GM23338 (cell line): ENCODE data around the gene NELL2. TPM values are rescaled to one million over a fixed set of nuclear protein-coding genes. Genes with fewer than 3 reads are reported as not detected.

ENCODE experiments used
- ATAC-seq: fragments of 200-7000 bp; cut with Tn5 transposase; 3 replicates; pipeline ENCODE4 v1.9.1; 2020
- DNase-seq: peaks from one replicate; pipeline ENCODE4 v3.0.0-alpha.2; 2015; ENCODE audit warnings: low spot score
- H2AFZ ChIP-seq: fragments of 200-600 bp; sonication (generic); 2 replicates; pipeline ENCODE4 v1.8.0; 2016; ENCODE audit warnings: antibody characterized with exemption, mild to moderate bottlenecking, moderate library complexity
- H3F3A ChIP-seq: fragments of 200-600 bp; sonication (generic); replicated peaks from 2 replicates; pipeline ENCODE4 v1.8.0; 2017; ENCODE audit warnings: antibody characterized with exemption, mixed run types, low read depth
- H3K27ac ChIP-seq: fragments of 200-600 bp; sonication (generic); 2 replicates; pipeline ENCODE4 v1.6.1; 2016; ENCODE audit warnings: low read depth
- H3K27me3 ChIP-seq: fragments of 200-600 bp; sonication (generic); 2 replicates; pipeline ENCODE4 v1.8.0; 2016; ENCODE audit warnings: mild to moderate bottlenecking, mixed run types, moderate library complexity; ENCODE audit not compliant: insufficient read depth
- H3K36me3 ChIP-seq: fragments of 200-600 bp; sonication (generic); 2 replicates; pipeline ENCODE4 v1.8.0; 2016; ENCODE audit warnings: mild to moderate bottlenecking; ENCODE audit not compliant: insufficient read depth
- H3K4me1 ChIP-seq: fragments of 200-600 bp; sonication (generic); 2 replicates; pipeline ENCODE4 v1.8.0; 2016; ENCODE audit warnings: mild to moderate bottlenecking, moderate library complexity; ENCODE audit not compliant: insufficient read depth
- H3K4me2 ChIP-seq: fragments of 200-600 bp; sonication (generic); 2 replicates; pipeline ENCODE4 v1.7.1; 2017; ENCODE audit warnings: mixed run types
- H3K4me3 ChIP-seq: fragments of 200-600 bp; sonication (generic); 2 replicates; pipeline ENCODE4 v1.6.1; 2016; ENCODE audit warnings: mixed run types
- H3K79me2 ChIP-seq: fragments of 200-600 bp; sonication (generic); replicated peaks from 2 replicates; pipeline ENCODE4 v1.8.0; 2017; ENCODE audit warnings: mild to moderate bottlenecking; ENCODE audit not compliant: insufficient read depth
- H3K9me2 ChIP-seq: fragments of 200-600 bp; sonication (generic); 2 replicates; pipeline ENCODE4 v1.8.0; 2017; ENCODE audit not compliant: insufficient read depth
- H4K20me1 ChIP-seq: fragments of 200-600 bp; sonication (generic); replicated peaks from 2 replicates; pipeline ENCODE4 v1.8.0; 2017; ENCODE audit warnings: mild to moderate bottlenecking; ENCODE audit not compliant: insufficient read depth
- H3K27ac Mint-ChIP-seq: 2 replicates; pipeline ENCODE4 v1.8.0; 2020; ENCODE audit warnings: inconsistent platforms, mild to moderate bottlenecking, moderate library complexity, mixed read lengths
- H3K27me3 Mint-ChIP-seq: 3 replicates; pipeline ENCODE4 v1.8.0; 2022; ENCODE audit warnings: low read depth, mild to moderate bottlenecking, moderate library complexity, mixed read lengths, inconsistent platforms; ENCODE audit not compliant: insufficient read depth, poor library complexity
- H3K36me3 Mint-ChIP-seq: 3 replicates; pipeline ENCODE4 v1.8.0; 2021; ENCODE audit warnings: low read depth, mild to moderate bottlenecking, inconsistent platforms, moderate library complexity, mixed read lengths
- H3K4me1 Mint-ChIP-seq: 3 replicates; pipeline ENCODE4 v1.8.0; 2020; ENCODE audit warnings: mild to moderate bottlenecking, inconsistent platforms, mixed read lengths
- H3K4me3 Mint-ChIP-seq: 3 replicates; pipeline ENCODE4 v1.8.0; 2021; ENCODE audit warnings: moderate library complexity, mild to moderate bottlenecking, inconsistent platforms, mixed read lengths
- H3K9me3 Mint-ChIP-seq: 3 replicates; pipeline ENCODE4 v1.8.0; 2020; ENCODE audit warnings: moderate library complexity, mild to moderate bottlenecking, inconsistent platforms, mixed read lengths
- CREB1 ChIP-seq: fragments of 250-450 bp; sonication (Bioruptor Pico); IDR thresholded peaks from 2 replicates; pipeline ENCODE4 v1.5.0; 2020; ENCODE audit warnings: low read depth, mild to moderate bottlenecking, moderate library complexity
- EZH2 ChIP-seq: fragments of 200-600 bp; sonication (generic); IDR thresholded peaks from one replicate; pipeline ENCODE4 v1.8.0; 2017; ENCODE audit warnings: antibody characterized with exemption, mild to moderate bottlenecking, low read depth; ENCODE audit not compliant: unreplicated experiment
- EZH2phosphoT487 ChIP-seq: fragments of 200-600 bp; sonication (generic); IDR thresholded peaks from one replicate; pipeline ENCODE4 v1.8.1; 2018; ENCODE audit warnings: antibody characterized with exemption; ENCODE audit not compliant: unreplicated experiment
- JUNB ChIP-seq: IDR thresholded peaks from one replicate; pipeline ENCODE4 v1.6.1; 2016; ENCODE audit warnings: antibody characterized with exemption; ENCODE audit not compliant: unreplicated experiment
- NANOG ChIP-seq: IDR thresholded peaks from 2 replicates; pipeline ENCODE4 v1.6.1; 2016; ENCODE audit warnings: antibody characterized with exemption, borderline replicate concordance
- POLR2AphosphoS5 ChIP-seq: IDR thresholded peaks from 2 replicates; pipeline ENCODE4 v1.6.1; 2016; ENCODE audit warnings: antibody characterized with exemption, low read depth
- STAT1 ChIP-seq: IDR thresholded peaks from one replicate; pipeline ENCODE4 v1.6.1; 2016; ENCODE audit warnings: antibody characterized with exemption; ENCODE audit not compliant: unreplicated experiment
- ZNF331 ChIP-seq: fragments of 250-450 bp; sonication (Bioruptor Pico); IDR thresholded peaks from 2 replicates; pipeline ENCODE4 v1.5.0; 2020; ENCODE audit warnings: low read depth, mild to moderate bottlenecking, moderate library complexity
- ZNF462 ChIP-seq: fragments of 250-450 bp; sonication (Bioruptor Pico); IDR thresholded peaks from 2 replicates; pipeline ENCODE4 v1.5.0; 2020; ENCODE audit warnings: mild to moderate bottlenecking, moderate library complexity
- polyA plus RNA-seq: library from polyadenylated mRNA; unstranded; fragments of >200 nt; fragmentation: Nextera tagmentation; extraction: Ambion mirVana; gene quantifications from 2 replicates; pipeline ENCODE4 v1.2.1, GENCODE V29; 2016
- total RNA-seq: library from RNA; depleted of rRNA; stranded (reverse); fragments of >200 nt; shearing (Covaris generic); gene quantifications from 2 replicates; pipeline ENCODE4 v1.2.3, GENCODE V29; 2014

The NELL2 gene
- total and polyA plus RNA-seq, 2 experiments from 2014 or later: 25.1 to 99.5 TPM

- no peak for TF ChIP-seq CREB1 (CRISPR knock-in tag)
- TF ChIP-seq EZH2phosphoT487: no peak
- TF ChIP-seq STAT1: no peak
- TF ChIP-seq NANOG: no peak
- TF ChIP-seq EZH2: no peak
Measured at GRCh38 chr12:44603701-44604100, 272.4 kb downstream of the NELL2 start (continued).

GRCh38 chr12:44592626-44593025 is 283.5 kb downstream of the NELL2 start:
- Histone ChIP-seq H3K9me2 (peaks cover 5% of the 10 kb centered on the region; the same call in 1 of the 2 replicates), H3K4me1 (peaks cover 5% of the 10 kb centered on the region), H4K20me1 (no peaks in the 10 kb centered on the region), H3F3A (no peaks in the 10 kb centered on the region), H3K79me2 (no peaks in the 10 kb centered on the region), H3K4me2 (no peak overlapping the region), H3K4me3 (no peak overlapping the region), H3K36me3 (no peaks in the 10 kb centered on the region), H2AFZ (no peak overlapping the region), H3K27me3 (no peaks in the 10 kb centered on the region), H3K27ac (no peak overlapping the region)
- H3K27ac Mint-ChIP-seq: peak overlapping the region; percentile 33; the same call in 1 of the 2 replicates
- peaks cover 1% of the 10 kb centered on the region for H3K27me3 Mint-ChIP-seq
- peaks cover 9% of the 10 kb centered on the region for H3K4me1 Mint-ChIP-seq
- no peak overlapping the region for H3K4me3 Mint-ChIP-seq
- no peak for TF ChIP-seq JUNB
- no peaks in the 10 kb centered on the region; the same call in 1 of the 3 replicates for H3K36me3 Mint-ChIP-seq
- no peak for DNase-seq
- no peaks in the 10 kb centered on the region for H3K9me3 Mint-ChIP-seq
- no peak for ATAC-seq

GRCh38 chr12:44589697-44590096 is 286.4 kb downstream of the NELL2 start:
- no peaks in the 10 kb centered on the region for H3K36me3 ChIP-seq
- H3K27me3 Mint-ChIP-seq: peaks cover 1% of the 10 kb centered on the region
- H2AFZ ChIP-seq: no peak overlapping the region
- DNase-seq (no peak), ATAC-seq (no peak)
- no peaks in the 10 kb centered on the region for H4K20me1 ChIP-seq
- no peaks in the 10 kb centered on the region; the same call in 1 of the 3 replicates for H3K36me3 Mint-ChIP-seq
- peaks cover 10% of the 10 kb centered on the region for H3K4me1 ChIP-seq
- peaks cover 14% of the 10 kb centered on the region for H3K4me1 Mint-ChIP-seq
- no peak overlapping the region for H3K4me2 ChIP-seq
- H3K27ac Mint-ChIP-seq: peak overlapping the region; percentile 29; the same call in 1 of the 2 replicates
- no peak overlapping the region for H3K4me3 ChIP-seq
- TF ChIP-seq POLR2AphosphoS5 (no peak), ZNF462 (no peak), EZH2phosphoT487 (no peak), ZNF331 (CRISPR knock-in tag) (no peak), NANOG (no peak), EZH2 (no peak), STAT1 (no peak)
- no peaks in the 10 kb centered on the region for H3K9me3 Mint-ChIP-seq
- no peaks in the 10 kb centered on the region for H3F3A ChIP-seq
- H3K79me2 ChIP-seq: no peaks in the 10 kb centered on the region
- H3K4me3 Mint-ChIP-seq: no peak overlapping the region
- no peak overlapping the region for H3K27ac ChIP-seq
- H3K27me3 ChIP-seq: no peaks in the 10 kb centered on the region
- peaks cover 5% of the 10 kb centered on the region; the same call in 1 of the 2 replicates for H3K9me2 ChIP-seq
